GM12878 (cell line): ENCODE data around the gene DGKB. TPM values are rescaled to one million over a fixed set of nuclear protein-coding genes. Genes with fewer than 3 reads are reported as not detected.

ENCODE experiments used
- ATAC-seq: fragments of 200-7000 bp; cut with Tn5 transposase; 3 replicates; pipeline ENCODE4 v1.9.1; 2020; ENCODE audit warnings: mild to moderate bottlenecking, moderate library complexity
- BruUV-seq: library from RNA; stranded (reverse); fragments of 400-500 nt; replicated peaks from 2 replicates; lab custom pipeline; 2021; lab: Mats Ljungman, UMichigan
- CTCF ChIA-PET: fragments of 300-600 bp; sonication (Branson Sonifier 250); formaldehyde crosslinking; extraction: SDS; loops from one replicate; lab custom pipeline; 2021; ENCODE audit warnings: inconsistent platforms; lab: Yijun Ruan, JAX
- POLR2A ChIA-PET: fragments of 350-600 bp; formaldehyde crosslinking; extraction: SDS; loops from one replicate; lab custom pipeline; 2021; ENCODE audit warnings: inconsistent platforms; lab: Charles Lee
- RAD21 ChIA-PET: fragments of 300-600 bp; sonication (Branson Sonifier 250); formaldehyde crosslinking; loops from one replicate; lab custom pipeline; 2023; ENCODE audit warnings: antibody characterized with exemption; ENCODE audit not compliant: unreplicated experiment; lab: Charles Lee
- SMC1A ChIA-PET: fragments of 300-600 bp; sonication (Branson Sonifier 250); formaldehyde crosslinking; loops from one replicate; lab custom pipeline; 2023; ENCODE audit not compliant: unreplicated experiment, uncharacterized antibody; lab: Charles Lee
- DNase-seq: peaks from one replicate; pipeline ENCODE4 v3.0.0-alpha.2; 2011; ENCODE audit warnings: low read depth, low spot score
- FAIRE-seq: peaks from 3 replicates; lab custom pipeline; 2011; peaks lifted over from hg19 to GRCh38; lab: Jason Lieb, UNC
- H2AFZ ChIP-seq: 2 replicates; pipeline ENCODE4 v1.6.0; 2011; ENCODE audit warnings: low read depth, low read length, control low read depth; ENCODE audit not compliant: control insufficient read depth
- H3K27ac ChIP-seq: 2 replicates; pipeline ENCODE4 v1.5.1; 2011; ENCODE audit warnings: control low read depth; ENCODE audit not compliant: control insufficient read depth, insufficient read depth
- H3K27me3 ChIP-seq, 2 experiments: replicated peaks in 1 of 2; 2 replicates each; pipeline versions ENCODE4 v1.6.0 to v1.6.1; 2011; ENCODE audit warnings: low read length in 1 of 2; ENCODE audit not compliant: control insufficient read depth in 2 of 2, insufficient read depth in 2 of 2
- H3K36me3 ChIP-seq, 2 experiments: 2 replicates each; pipeline ENCODE4 v1.5.1; 2011; ENCODE audit warnings: low read length in 1 of 2; ENCODE audit not compliant: control insufficient read depth in 2 of 2, insufficient read depth in 2 of 2
- H3K4me1 ChIP-seq: 2 replicates; pipeline ENCODE4 v1.6.1; 2011; ENCODE audit warnings: mild to moderate bottlenecking, low read length, moderate library complexity, mixed read lengths; ENCODE audit not compliant: control insufficient read depth, insufficient read depth
- H3K4me2 ChIP-seq: 2 replicates; pipeline ENCODE4 v1.6.0; 2011; ENCODE audit warnings: control low read depth; ENCODE audit not compliant: control insufficient read depth, insufficient read depth
- H3K4me3 ChIP-seq: fragments of 200-600 bp; sonication (generic); 2 replicates; pipeline ENCODE4 v1.5.1; 2016
- H3K79me2 ChIP-seq: 2 replicates; pipeline ENCODE4 v1.6.0; 2011; ENCODE audit warnings: low read length; ENCODE audit not compliant: control insufficient read depth, insufficient read depth
- H3K9ac ChIP-seq: 2 replicates; pipeline ENCODE4 v1.8.0; 2011; ENCODE audit warnings: low read length, control low read depth, mixed read lengths; ENCODE audit not compliant: control insufficient read depth, insufficient read depth
- H3K9me3 ChIP-seq: replicated peaks from 3 replicates; pipeline ENCODE4 v1.5.1; 2011; ENCODE audit warnings: mild to moderate bottlenecking, low read length; ENCODE audit not compliant: control insufficient read depth, insufficient read depth
- H4K20me1 ChIP-seq: 2 replicates; pipeline ENCODE4 v1.6.0; 2011; ENCODE audit not compliant: control insufficient read depth, insufficient read depth
- CHD1 ChIP-seq: IDR thresholded peaks from 2 replicates; pipeline ENCODE4 v1.6.1; 2012; ENCODE audit warnings: low read depth, low read length, improper control_type of control experiment
- POLR2AphosphoS5 ChIP-seq: IDR thresholded peaks from 2 replicates; pipeline ENCODE4 v1.6.1; 2011; ENCODE audit warnings: mild to moderate bottlenecking, low read length, inconsistent platforms
- RAD21 ChIP-seq: IDR thresholded peaks from 2 replicates; pipeline ENCODE4 v1.6.1; 2011; ENCODE audit warnings: mild to moderate bottlenecking, low read depth, low read length, moderate library complexity; ENCODE audit not compliant: insufficient read depth
- SMC3 ChIP-seq: IDR thresholded peaks from 2 replicates; pipeline ENCODE4 v1.6.1; 2011; ENCODE audit warnings: low read length, improper control_type of control experiment, borderline replicate concordance
- WGBS: methylation state at CpG from one replicate; pipeline ENCODE4 v1.1.6; 2016; ENCODE audit warnings: low lambda C conversion rate; ENCODE audit not compliant: insufficient replicate concordance, insufficient coverage; ENCODE audit errors: missing lambda C conversion rate; 5-methylcytosine and 5-hydroxymethylcytosine counted together
- in situ Hi-C: fragments of 300-500 bp; cut with MboI; formaldehyde crosslinking; loops from 9 replicates; pipeline ENCODE4 v1.14.3; 2018; ENCODE audit warnings: mixed read lengths
- intact Hi-C: fragments of 100-400 bp; cut with micrococcal nuclease; formaldehyde crosslinking; loops from one replicate; pipeline ENCODE4 v1.14.2; 2022; ENCODE audit not compliant: unreplicated experiment
- polyA plus RNA-seq, 11 experiments: library from polyadenylated mRNA; depleted of rRNA in 4 of 11; unstranded in 6 of 11; stranded (reverse) in 5 of 11; fragments of >200 nt; fragmentation: Nextera tagmentation in 4 of 11; fragmentation: Illumina TruSeq in 1 of 11; extraction: Ambion mirVana in 4 of 11; extraction: Trizol in 1 of 11; gene quantifications; 1 replicate in 1 of 11; 2 replicates in 10 of 11; pipeline versions ENCODE4 v1.2.1 to v1.2.3, GENCODE V29; 2011 to 2016; ENCODE audit warnings: inconsistent platforms in 2 of 11, missing spikeins in 2 of 11, low read depth in 1 of 11
- total RNA-seq, 4 experiments: library from RNA; depleted of rRNA in 3 of 4; stranded (reverse); fragments of >200 nt in 3 of 4; fragmentation: Illumina TruSeq in 1 of 4; extraction: Trizol in 1 of 4; gene quantifications; 2 replicates each; pipeline versions ENCODE4 v1.2.1 to v1.2.3, GENCODE V29; 2013 to 2021
- TF ChIP-seq, protein P1 (sequence below), 3 experiments: IDR thresholded peaks in 2 of 3; conservative IDR thresholded peaks in 1 of 3; 2 replicates each; pipeline ENCODE4 v1.5.1; 2011; ENCODE audit warnings: low read depth in 3 of 3, low read length in 3 of 3, mild to moderate bottlenecking in 3 of 3, control low read depth in 2 of 3, moderate library complexity in 2 of 3, inconsistent platforms in 1 of 3, mixed read lengths in 1 of 3; ENCODE audit not compliant: control insufficient read depth in 2 of 3, insufficient read depth in 1 of 3; ENCODE audit errors: extremely low read depth in 1 of 3
- TF ChIP-seq, protein P2 (sequence below): IDR thresholded peaks from 2 replicates; pipeline ENCODE4 v1.6.1; 2012; ENCODE audit warnings: improper control_type of control experiment, low read depth, low read length; ENCODE audit not compliant: insufficient replicate concordance

The DGKB gene
- total and polyA plus RNA-seq, 10 of the 15 experiments (the other 5 are each of a cell fraction or from before 2014, with no cell fraction given): 0.02 to 0.10 (median 0.04) TPM; not detected in 6

DNA sequence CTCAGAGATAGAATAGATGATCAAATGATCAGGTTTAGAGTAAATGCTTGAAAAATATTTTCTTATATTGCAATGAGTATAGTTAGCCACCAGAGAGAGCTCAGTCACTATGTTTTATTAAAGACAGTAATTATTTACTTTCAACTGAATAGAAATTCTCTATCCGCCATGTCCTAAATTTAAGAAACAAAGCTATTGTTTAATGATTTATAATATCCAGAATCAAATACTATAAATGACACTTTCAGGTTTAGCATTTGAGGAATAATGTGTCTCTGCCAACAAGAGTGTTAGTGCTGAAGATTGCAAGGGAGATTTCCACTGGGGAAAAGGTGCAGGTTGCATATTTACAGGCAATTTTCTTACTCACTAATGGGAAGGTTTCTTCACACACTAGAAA is 184.7 kb downstream of the DGKB start:
- ChIA-PET RAD21 (interaction anchor here (0.9 to 3.2 kb wide), 11 partner anchors 14 to 1847 kb away, joined by 3 to 38 read pairs (median 4); no protein-coding TSS in a partner anchor), CTCF (interaction anchor here (0.7 to 6.2 kb wide), 13 partner anchors 17 to 1350 kb away, joined by 3 to 137 read pairs (median 4); no protein-coding TSS in a partner anchor), POLR2A (no interaction called here), SMC1A (interaction anchor here (0.6 to 9.3 kb wide), 9 partner anchors 16 to 844 kb away, joined by 3 to 109 read pairs (median 4); partner anchors contain the start of gene AGMO)
- Histone ChIP-seq H3K27me3 (peaks cover 0 to 3% of the 10 kb centered on the region in 2 experiments; a peak in 1 of 4 replicates), H3K4me3 (no peak overlapping the region), H3K4me1 (no peaks in the 10 kb centered on the region), H3K79me2 (no peaks in the 10 kb centered on the region), H3K9me3 (no peaks in the 10 kb centered on the region), H3K36me3 (no peaks in the 10 kb centered on the region), H3K9ac (no peak overlapping the region), H3K4me2 (no peak overlapping the region), H4K20me1 (no peaks in the 10 kb centered on the region), H2AFZ (no peak overlapping the region), H3K27ac (no peak overlapping the region)
- intact Hi-C loops: loop anchor here (1.0 to 10.0 kb wide), 2 partner anchors 298 to 1357 kb away; no protein-coding TSS in a partner anchor
- peak; percentile 49 for TF ChIP-seq RAD21
- no peak for TF ChIP-seq CHD1
- TF ChIP-seq, protein P1, sequence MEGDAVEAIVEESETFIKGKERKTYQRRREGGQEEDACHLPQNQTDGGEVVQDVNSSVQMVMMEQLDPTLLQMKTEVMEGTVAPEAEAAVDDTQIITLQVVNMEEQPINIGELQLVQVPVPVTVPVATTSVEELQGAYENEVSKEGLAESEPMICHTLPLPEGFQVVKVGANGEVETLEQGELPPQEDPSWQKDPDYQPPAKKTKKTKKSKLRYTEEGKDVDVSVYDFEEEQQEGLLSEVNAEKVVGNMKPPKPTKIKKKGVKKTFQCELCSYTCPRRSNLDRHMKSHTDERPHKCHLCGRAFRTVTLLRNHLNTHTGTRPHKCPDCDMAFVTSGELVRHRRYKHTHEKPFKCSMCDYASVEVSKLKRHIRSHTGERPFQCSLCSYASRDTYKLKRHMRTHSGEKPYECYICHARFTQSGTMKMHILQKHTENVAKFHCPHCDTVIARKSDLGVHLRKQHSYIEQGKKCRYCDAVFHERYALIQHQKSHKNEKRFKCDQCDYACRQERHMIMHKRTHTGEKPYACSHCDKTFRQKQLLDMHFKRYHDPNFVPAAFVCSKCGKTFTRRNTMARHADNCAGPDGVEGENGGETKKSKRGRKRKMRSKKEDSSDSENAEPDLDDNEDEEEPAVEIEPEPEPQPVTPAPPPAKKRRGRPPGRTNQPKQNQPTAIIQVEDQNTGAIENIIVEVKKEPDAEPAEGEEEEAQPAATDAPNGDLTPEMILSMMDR (IDR thresholded peaks at IDR 0.05 in 2 of 3, conservative IDR thresholded peaks at IDR 0.05 in 1 of 3; ENCODE audit: control insufficient read depth in 2 of 3, extremely low read depth in 1 of 3, insufficient read depth in 1 of 3, low read depth in 3 of 3, low read length in 3 of 3): peak in 2 of 3 experiments; percentile 7 to 12; a peak in 3 of 6 replicates
- TF ChIP-seq, protein P2, sequence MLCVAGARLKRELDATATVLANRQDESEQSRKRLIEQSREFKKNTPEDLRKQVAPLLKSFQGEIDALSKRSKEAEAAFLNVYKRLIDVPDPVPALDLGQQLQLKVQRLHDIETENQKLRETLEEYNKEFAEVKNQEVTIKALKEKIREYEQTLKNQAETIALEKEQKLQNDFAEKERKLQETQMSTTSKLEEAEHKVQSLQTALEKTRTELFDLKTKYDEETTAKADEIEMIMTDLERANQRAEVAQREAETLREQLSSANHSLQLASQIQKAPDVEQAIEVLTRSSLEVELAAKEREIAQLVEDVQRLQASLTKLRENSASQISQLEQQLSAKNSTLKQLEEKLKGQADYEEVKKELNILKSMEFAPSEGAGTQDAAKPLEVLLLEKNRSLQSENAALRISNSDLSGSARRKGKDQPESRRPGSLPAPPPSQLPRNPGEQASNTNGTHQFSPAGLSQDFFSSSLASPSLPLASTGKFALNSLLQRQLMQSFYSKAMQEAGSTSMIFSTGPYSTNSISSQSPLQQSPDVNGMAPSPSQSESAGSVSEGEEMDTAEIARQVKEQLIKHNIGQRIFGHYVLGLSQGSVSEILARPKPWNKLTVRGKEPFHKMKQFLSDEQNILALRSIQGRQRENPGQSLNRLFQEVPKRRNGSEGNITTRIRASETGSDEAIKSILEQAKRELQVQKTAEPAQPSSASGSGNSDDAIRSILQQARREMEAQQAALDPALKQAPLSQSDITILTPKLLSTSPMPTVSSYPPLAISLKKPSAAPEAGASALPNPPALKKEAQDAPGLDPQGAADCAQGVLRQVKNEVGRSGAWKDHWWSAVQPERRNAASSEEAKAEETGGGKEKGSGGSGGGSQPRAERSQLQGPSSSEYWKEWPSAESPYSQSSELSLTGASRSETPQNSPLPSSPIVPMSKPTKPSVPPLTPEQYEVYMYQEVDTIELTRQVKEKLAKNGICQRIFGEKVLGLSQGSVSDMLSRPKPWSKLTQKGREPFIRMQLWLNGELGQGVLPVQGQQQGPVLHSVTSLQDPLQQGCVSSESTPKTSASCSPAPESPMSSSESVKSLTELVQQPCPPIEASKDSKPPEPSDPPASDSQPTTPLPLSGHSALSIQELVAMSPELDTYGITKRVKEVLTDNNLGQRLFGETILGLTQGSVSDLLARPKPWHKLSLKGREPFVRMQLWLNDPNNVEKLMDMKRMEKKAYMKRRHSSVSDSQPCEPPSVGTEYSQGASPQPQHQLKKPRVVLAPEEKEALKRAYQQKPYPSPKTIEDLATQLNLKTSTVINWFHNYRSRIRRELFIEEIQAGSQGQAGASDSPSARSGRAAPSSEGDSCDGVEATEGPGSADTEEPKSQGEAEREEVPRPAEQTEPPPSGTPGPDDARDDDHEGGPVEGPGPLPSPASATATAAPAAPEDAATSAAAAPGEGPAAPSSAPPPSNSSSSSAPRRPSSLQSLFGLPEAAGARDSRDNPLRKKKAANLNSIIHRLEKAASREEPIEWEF: no peak
- no peak for TF ChIP-seq POLR2AphosphoS5
- TF ChIP-seq SMC3: peak; percentile 58; the same call in 1 of the 2 replicates
- ATAC-seq: no peak
- DNase-seq: no peak
- FAIRE-seq: no peak
- in situ Hi-C loops: loop anchor here (5.0 to 25.0 kb wide), 3 partner anchors 299 to 1344 kb away; no protein-coding TSS in a partner anchor
- WGBS: 0% methylated on average over 1 of the region's 1 CpG
- no TSS peak for BruUV-seq
